ENCODE measurements around the gene LRRC56.

LRRC56 gene

DNA sequence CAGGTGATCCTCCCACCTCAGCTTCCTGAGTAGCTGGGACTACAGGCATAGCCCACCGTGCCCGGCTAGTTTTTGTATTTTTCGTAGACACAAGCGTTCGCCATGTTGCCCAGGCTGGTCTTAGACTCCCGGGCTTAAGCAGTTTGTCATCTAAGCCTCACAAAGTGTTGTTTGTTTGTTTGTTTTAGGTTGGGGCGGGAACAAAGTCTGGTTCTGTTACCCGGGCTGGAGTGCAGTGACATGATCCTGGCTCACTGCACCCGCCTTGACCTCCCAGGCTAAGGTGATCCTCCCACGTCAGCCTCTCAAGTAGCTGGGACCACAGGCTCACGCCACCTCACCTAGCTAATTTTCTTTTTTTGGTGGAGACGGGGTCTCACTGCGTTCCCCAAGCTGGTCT lies 65.8 kb downstream of the LRRC56 start:
- no peak overlapping the region for H3K4me3 ChIP-seq (replicated peaks; ENCODE audit: low read depth, low read length)
- DNase-seq (ENCODE audit: low read depth) = no peak

More for the DNA sequence above, 65.8 kb downstream of the LRRC56 start:
- TF ChIP-seq, protein P1, sequence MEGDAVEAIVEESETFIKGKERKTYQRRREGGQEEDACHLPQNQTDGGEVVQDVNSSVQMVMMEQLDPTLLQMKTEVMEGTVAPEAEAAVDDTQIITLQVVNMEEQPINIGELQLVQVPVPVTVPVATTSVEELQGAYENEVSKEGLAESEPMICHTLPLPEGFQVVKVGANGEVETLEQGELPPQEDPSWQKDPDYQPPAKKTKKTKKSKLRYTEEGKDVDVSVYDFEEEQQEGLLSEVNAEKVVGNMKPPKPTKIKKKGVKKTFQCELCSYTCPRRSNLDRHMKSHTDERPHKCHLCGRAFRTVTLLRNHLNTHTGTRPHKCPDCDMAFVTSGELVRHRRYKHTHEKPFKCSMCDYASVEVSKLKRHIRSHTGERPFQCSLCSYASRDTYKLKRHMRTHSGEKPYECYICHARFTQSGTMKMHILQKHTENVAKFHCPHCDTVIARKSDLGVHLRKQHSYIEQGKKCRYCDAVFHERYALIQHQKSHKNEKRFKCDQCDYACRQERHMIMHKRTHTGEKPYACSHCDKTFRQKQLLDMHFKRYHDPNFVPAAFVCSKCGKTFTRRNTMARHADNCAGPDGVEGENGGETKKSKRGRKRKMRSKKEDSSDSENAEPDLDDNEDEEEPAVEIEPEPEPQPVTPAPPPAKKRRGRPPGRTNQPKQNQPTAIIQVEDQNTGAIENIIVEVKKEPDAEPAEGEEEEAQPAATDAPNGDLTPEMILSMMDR (IDR thresholded peaks at IDR 0.05; ENCODE audit: low read length, missing control alignments) = no peak

All from fibroblast of pulmonary artery (primary cell).